Measurements from ENCODE around the gene ATG7. TPM values are rescaled to one million over a fixed set of nuclear protein-coding genes. Genes with fewer than 3 reads are reported as not detected.
"Not testable (repeated sequence)": the region's sequence is repeated elsewhere in the genome, so short reads cannot be mapped to it uniquely, and the experiment has no call there.

ATG7 gene
- total RNA-seq, 1 donor from 2014 or later, result 48.5 TPM

DNA sequence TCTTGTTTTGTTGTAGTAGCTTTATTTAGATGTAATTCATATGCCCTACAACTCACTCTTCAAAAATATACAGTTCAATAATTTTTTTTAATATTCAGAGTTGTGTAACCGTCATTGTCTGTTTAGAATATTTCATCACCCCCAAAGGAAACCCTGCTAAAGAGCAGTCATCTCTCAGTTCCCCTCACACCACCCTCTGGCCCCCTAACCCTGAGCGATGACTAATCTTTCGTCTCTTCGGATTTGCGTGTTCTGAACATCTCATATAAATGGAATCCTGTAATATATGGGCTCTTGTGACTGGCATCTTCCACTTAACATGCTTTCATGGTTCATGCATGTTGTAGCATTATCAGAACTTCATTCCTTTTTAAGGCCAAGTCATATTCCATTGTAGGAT lies 183.8 kb downstream of the ATG7 start:
- TF ChIP-seq, protein P1, sequence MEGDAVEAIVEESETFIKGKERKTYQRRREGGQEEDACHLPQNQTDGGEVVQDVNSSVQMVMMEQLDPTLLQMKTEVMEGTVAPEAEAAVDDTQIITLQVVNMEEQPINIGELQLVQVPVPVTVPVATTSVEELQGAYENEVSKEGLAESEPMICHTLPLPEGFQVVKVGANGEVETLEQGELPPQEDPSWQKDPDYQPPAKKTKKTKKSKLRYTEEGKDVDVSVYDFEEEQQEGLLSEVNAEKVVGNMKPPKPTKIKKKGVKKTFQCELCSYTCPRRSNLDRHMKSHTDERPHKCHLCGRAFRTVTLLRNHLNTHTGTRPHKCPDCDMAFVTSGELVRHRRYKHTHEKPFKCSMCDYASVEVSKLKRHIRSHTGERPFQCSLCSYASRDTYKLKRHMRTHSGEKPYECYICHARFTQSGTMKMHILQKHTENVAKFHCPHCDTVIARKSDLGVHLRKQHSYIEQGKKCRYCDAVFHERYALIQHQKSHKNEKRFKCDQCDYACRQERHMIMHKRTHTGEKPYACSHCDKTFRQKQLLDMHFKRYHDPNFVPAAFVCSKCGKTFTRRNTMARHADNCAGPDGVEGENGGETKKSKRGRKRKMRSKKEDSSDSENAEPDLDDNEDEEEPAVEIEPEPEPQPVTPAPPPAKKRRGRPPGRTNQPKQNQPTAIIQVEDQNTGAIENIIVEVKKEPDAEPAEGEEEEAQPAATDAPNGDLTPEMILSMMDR (IDR thresholded peaks at IDR 0.05), result no peak
- DNase-seq (ENCODE audit: low spot score in 2 of 2), result no peak
- Histone ChIP-seq H3K4me3 (no peak overlapping the region), H3K4me1 (peaks cover 0 to 8% of the 10 kb centered on the region in 2 donors), H3K27me3 (no peaks in the 10 kb centered on the region), H3K9me3 (no peaks in the 10 kb centered on the region), H3K27ac (no peak overlapping the region), H3K36me3 (no peaks in the 10 kb centered on the region)
- intact Hi-C loops (cut with DNase I), result no loop called here

DNA sequence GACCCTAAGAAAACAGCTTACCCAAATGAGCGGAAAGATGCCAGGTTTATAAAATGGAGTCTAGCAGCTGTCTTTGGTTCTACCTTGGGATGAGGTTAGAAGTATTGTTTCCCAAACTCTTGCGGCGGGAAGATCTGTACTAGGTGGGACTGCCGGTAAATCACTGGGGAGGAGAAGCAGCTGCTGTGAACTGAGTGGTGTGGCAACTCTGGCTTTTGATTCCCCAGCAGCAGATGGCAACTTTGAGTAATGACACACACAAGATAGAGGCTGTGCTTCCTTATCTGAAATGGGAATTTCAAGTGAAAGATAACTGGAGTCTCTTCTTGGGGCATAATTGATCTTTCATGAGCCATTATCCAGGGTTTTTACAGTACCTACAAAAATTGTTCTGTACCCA lies 184.9 kb downstream of the ATG7 start:
- Histone ChIP-seq H3K4me3 (no peak overlapping the region), H3K9me3 (no peaks in the 10 kb centered on the region), H3K27me3 (no peaks in the 10 kb centered on the region), H3K4me1 (peaks cover 0 to 8% of the 10 kb centered on the region in 2 donors), H3K27ac (no peak overlapping the region), H3K36me3 (no peaks in the 10 kb centered on the region)
- DNase-seq (ENCODE audit: low spot score in 2 of 2), result no peak
- TF ChIP-seq, protein P1 (IDR thresholded peaks at IDR 0.05), result no peak
- intact Hi-C loops (cut with DNase I), result no loop called here

DNA sequence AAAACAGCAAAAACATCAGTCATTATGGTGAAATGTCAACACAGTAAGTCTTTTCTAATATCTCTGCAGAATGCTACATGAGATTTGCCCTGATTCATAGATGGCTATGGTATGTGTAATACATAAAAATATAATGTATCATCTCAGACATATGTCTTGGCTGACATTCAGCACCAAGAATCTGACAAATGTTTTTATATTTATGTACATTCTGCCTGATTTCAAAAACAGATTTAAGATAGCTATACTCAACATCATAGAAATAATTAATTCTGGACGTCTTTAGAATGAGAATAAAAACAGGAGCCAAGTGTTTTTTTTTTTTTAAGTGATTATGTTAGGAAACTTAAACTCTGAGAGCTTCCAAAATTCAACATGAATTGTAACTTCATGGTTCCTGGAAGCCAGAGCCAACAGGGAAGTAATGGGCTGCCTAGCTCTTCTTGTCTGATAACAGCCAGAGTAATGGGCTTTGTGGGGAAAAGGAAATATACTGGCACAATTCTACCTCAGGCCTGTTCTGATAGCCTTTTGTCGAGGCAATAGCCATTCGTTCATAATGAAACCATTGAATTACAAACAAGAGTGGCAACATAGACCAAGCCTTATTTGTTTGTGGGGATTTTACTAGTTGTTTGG lies 187.1 kb downstream of the ATG7 start:
- H3K27ac ChIP-seq, result no peak overlapping the region
- DNase-seq (ENCODE audit: low spot score in 2 of 2), result no peak
- H3K9me3 ChIP-seq, result no peaks in the 10 kb centered on the region
- intact Hi-C loops (cut with DNase I), result no loop called here
- H3K4me3 ChIP-seq, result no peak overlapping the region
- TF ChIP-seq, protein P1 (IDR thresholded peaks at IDR 0.05), result no peak
- peaks cover 0 to 5% of the 10 kb centered on the region in 2 donors for H3K4me1 ChIP-seq
- no peaks in the 10 kb centered on the region for H3K27me3 ChIP-seq
- H3K36me3 ChIP-seq, result no peaks in the 10 kb centered on the region

DNA sequence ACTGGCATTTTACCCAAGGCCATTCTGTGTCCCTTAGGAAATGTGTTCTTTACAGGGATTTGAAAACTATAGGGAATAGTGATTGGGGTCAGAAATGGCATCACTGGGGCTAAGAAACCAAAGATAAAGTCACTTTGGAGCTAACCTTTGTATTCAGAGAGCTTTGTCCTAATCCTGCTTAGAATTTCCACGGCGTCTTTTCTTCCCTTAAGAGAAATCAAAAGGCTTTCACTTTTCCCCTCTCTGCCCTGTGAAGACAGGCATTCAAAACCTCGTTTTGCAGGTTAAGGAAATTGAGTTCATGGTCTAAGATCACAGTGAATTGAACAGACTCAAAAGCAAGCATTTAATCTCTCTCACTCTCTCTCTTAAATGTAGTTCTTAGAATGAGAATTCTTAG lies 189.0 kb downstream of the ATG7 start:
- intact Hi-C loops (cut with DNase I), result loop anchor here (10.0 kb wide), 1 partner anchor 184 kb away; the partner anchor contains the start of gene VGLL4
- no peak overlapping the region for H3K4me3 ChIP-seq
- TF ChIP-seq, protein P1 (IDR thresholded peaks at IDR 0.05), result no peak
- peaks cover 0 to 20% of the 10 kb centered on the region in 2 donors for H3K4me1 ChIP-seq
- no peaks in the 10 kb centered on the region for H3K36me3 ChIP-seq
- H3K27me3 ChIP-seq, result no peaks in the 10 kb centered on the region
- H3K9me3 ChIP-seq, result no peaks in the 10 kb centered on the region
- no peak overlapping the region for H3K27ac ChIP-seq
- no peak for DNase-seq (ENCODE audit: low spot score in 2 of 2)

DNA sequence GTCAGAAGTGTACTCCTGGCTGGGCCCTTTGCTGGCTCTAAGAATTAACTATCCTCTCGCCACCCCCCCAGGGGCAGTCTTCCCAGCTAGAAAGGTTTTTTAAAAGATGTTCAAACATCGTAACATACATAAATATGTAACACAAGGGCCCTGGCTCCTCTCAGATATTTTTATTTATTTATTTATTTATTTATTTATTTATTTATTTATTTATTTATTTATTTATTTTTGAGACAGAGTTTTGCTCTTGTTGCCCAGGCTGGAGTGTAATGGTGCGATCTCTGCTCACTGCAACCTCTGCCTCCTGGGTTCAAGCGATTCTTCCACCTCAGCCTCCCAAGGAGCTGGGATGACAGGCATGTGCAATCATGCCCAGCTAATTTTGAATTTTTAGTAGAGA lies 190.5 kb downstream of the ATG7 start:
- intact Hi-C loops (cut with DNase I), result loop anchor here (10.0 kb wide), 1 partner anchor 182 kb away; the partner anchor contains the start of gene VGLL4
- H3K4me3 ChIP-seq; DNase-seq (ENCODE audit: low spot score in 2 of 2); H3K9me3 ChIP-seq; H3K27me3 ChIP-seq; H3K27ac ChIP-seq; H3K36me3 ChIP-seq: not testable (repeated sequence)
- peaks cover 4 to 32% of the 10 kb centered on the region in 2 donors for H3K4me1 ChIP-seq

DNA sequence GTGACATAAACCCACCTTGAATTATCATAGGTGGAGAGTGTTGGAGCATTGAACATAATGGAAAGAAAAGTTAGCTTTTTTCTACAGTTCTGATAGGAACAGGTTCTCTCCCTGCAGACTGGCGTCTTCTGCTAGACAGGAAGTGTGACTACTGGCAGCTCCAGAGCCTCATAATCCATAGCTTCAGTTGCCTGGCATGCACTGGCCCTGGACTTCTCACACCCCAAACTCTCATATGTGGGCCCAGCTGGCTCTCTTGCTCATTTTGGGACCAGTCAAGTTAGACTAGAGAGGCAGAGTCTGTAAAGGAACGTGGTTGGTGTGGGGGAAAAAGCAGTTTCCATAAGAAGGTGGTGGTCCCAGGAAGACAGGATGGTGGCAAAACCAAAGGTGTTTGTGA lies 191.4 kb downstream of the ATG7 start:
- Histone ChIP-seq H3K9me3 (no peaks in the 10 kb centered on the region), H3K4me1 (peaks cover 4 to 33% of the 10 kb centered on the region in 2 donors), H3K4me3 (no peak overlapping the region), H3K27ac (peak overlapping the region; percentile 91 to 92), H3K27me3 (no peaks in the 10 kb centered on the region), H3K36me3 (peaks cover 0 to 3% of the 10 kb centered on the region in 2 donors)
- no peak for DNase-seq (ENCODE audit: low spot score in 2 of 2)
- TF ChIP-seq, protein P1 (IDR thresholded peaks at IDR 0.05), result no peak
- intact Hi-C loops (cut with DNase I), result loop anchor here (10.0 kb wide), 1 partner anchor 181 kb away; the partner anchor contains the start of gene VGLL4

Data from ascending aorta (tissue), 2 donors.